ENCODE measurements around the gene TECR. TPM values are rescaled to one million over a fixed set of nuclear protein-coding genes. Genes with fewer than 3 reads are reported as not detected.
"Not testable (repeated sequence)": the region's sequence is repeated elsewhere in the genome, so short reads cannot be mapped to it uniquely, and the experiment has no call there.

TECR gene
- total and polyA plus RNA-seq, 7 experiments from 2014 or later = 123 to 325 (median 207) TPM

GRCh38 chr19:14504575-14504974, 24.8 kb upstream of the TECR start:
- H3K4me1 ChIP-seq (ENCODE audit: control insufficient read depth in 2 of 2, insufficient read depth in 2 of 2, low read length in 2 of 2) = peaks cover 29 to 49% of the 10 kb centered on the region in 2 donors
- H3K36me3 ChIP-seq (ENCODE audit: control insufficient read depth in 2 of 3, insufficient read depth in 3 of 3, low read length in 3 of 3); H3K4me3 ChIP-seq (ENCODE audit: low read length); H3K9me3 Mint-ChIP-seq; H3K9me3 ChIP-seq (ENCODE audit: control insufficient read depth in 2 of 3, low read length in 3 of 3); ATAC-seq; H3K36me3 Mint-ChIP-seq; intact Hi-C loops (cut with micrococcal nuclease); H3K27ac ChIP-seq (ENCODE audit: low read depth, low read length); H3K27me3 Mint-ChIP-seq; H3K27me3 ChIP-seq (ENCODE audit: control insufficient read depth in 2 of 2, insufficient read depth in 2 of 2, low read length in 2 of 2); DNase-seq: not testable (repeated sequence)
- H3K4me3 Mint-ChIP-seq = peak overlapping the region in 2 of 10 donors; percentile 11 to 61
- H3K4me1 Mint-ChIP-seq = peaks cover 36 to 71% (median 61%) of the 10 kb centered on the region in 7 donors
- H3K27ac Mint-ChIP-seq = peak overlapping the region in 7 of 9 donors; percentile 48 to 99 (median 92)
- ChIA-PET POLR2A (interaction anchor here (0.8 to 34.0 kb wide), 8 partner anchors 8 to 69 kb away, joined by 3 to 1101 read pairs (median 4); partner anchors contain the start of genes DNAJB1, GIPC1 and TECR), CTCF (interaction anchor here (0.7 to 4.6 kb wide), 9 partner anchors 9 to 1760 kb away, joined by 3 to 73 read pairs (median 5); partner anchors contain the start of genes DNAJB1 and GIPC1)

- Mint-ChIP-seq H3K36me3 (no peaks in the 10 kb centered on the region), H3K27me3 (peaks cover 0 to 7% (median 0%) of the 10 kb centered on the region in 5 donors), H3K4me1 (peaks cover 42 to 77% (median 68%) of the 10 kb centered on the region in 7 donors), H3K9me3 (peaks cover 0 to 3% (median 0%) of the 10 kb centered on the region in 11 donors), H3K4me3 (peak overlapping the region; percentile 13 to 84 (median 65)), H3K27ac (peak overlapping the region; percentile 96 to 100 (median 97))
- H3K27me3 ChIP-seq (ENCODE audit: control insufficient read depth in 2 of 2, insufficient read depth in 2 of 2, low read length in 2 of 2) = no peaks in the 10 kb centered on the region
- DNase-seq (peak; percentile 62 to 79 (median 71)), ATAC-seq (peak; percentile 68)
- H3K27ac ChIP-seq (ENCODE audit: low read depth, low read length) = peak overlapping the region; percentile 70
- POLR2A ChIA-PET = interaction anchor here (0.6 to 34.0 kb wide), 15 partner anchors 8 to 1860 kb away, joined by 3 to 1101 read pairs (median 4); partner anchors contain the start of genes DNAJB1, GIPC1, NDUFB7 and TECR
- H3K4me1 ChIP-seq (ENCODE audit: control insufficient read depth in 2 of 2, insufficient read depth in 2 of 2, low read length in 2 of 2) = peaks cover 29 to 50% of the 10 kb centered on the region in 2 donors
- no peak overlapping the region for H3K4me3 ChIP-seq (ENCODE audit: low read length)
- H3K36me3 ChIP-seq (ENCODE audit: control insufficient read depth in 2 of 3, insufficient read depth in 3 of 3, low read length in 3 of 3) = no peaks in the 10 kb centered on the region
- CTCF ChIA-PET = interaction anchor here (0.6 to 4.6 kb wide), 17 partner anchors 8 to 1761 kb away, joined by 3 to 73 read pairs (median 5); partner anchors contain the start of genes DNAJB1, GIPC1 and NDUFB7
- no peaks in the 10 kb centered on the region for H3K9me3 ChIP-seq (ENCODE audit: control insufficient read depth in 2 of 3, low read length in 3 of 3)
- intact Hi-C loops (cut with micrococcal nuclease) = loop anchor here (1.0 to 5.0 kb wide), 6 partner anchors 9 to 138 kb away; partner anchors contain the start of genes DDX39A (in 1 of the 2), GIPC1 (in 1 of the 2) and NDUFB7 (in 1 of the 2)
Measured at GRCh38 chr19:14505488-14506239, 23.7 kb upstream of the TECR start.

GRCh38 chr19:14507704-14508542, 21.5 kb upstream of the TECR start:
- ATAC-seq (peak; percentile 28), DNase-seq (peak in 1 of 9 donors; percentile 33)
- Histone ChIP-seq H3K27ac (ENCODE audit: low read depth, low read length) (peak overlapping the region; percentile 70), H3K36me3 (ENCODE audit: control insufficient read depth in 2 of 3, insufficient read depth in 3 of 3, low read length in 3 of 3) (no peaks in the 10 kb centered on the region), H3K4me3 (ENCODE audit: low read length) (no peak overlapping the region), H3K27me3 (ENCODE audit: control insufficient read depth in 2 of 2, insufficient read depth in 2 of 2, low read length in 2 of 2) (no peaks in the 10 kb centered on the region), H3K4me1 (ENCODE audit: control insufficient read depth in 2 of 2, insufficient read depth in 2 of 2, low read length in 2 of 2) (peaks cover 29 to 50% of the 10 kb centered on the region in 2 donors), H3K9me3 (ENCODE audit: control insufficient read depth in 2 of 3, low read length in 3 of 3) (no peaks in the 10 kb centered on the region)
- peaks cover 0 to 7% (median 0%) of the 10 kb centered on the region in 5 donors for H3K27me3 Mint-ChIP-seq
- H3K9me3 Mint-ChIP-seq = peaks cover 0 to 3% (median 0%) of the 10 kb centered on the region in 11 donors
- intact Hi-C loops (cut with micrococcal nuclease) = loop anchor here (1.0 to 5.0 kb wide), 5 partner anchors 10 to 141 kb away; partner anchors contain the start of genes DNAJB1 (in 2 of the 2), TECR (in 2 of the 2) and DDX39A (in 1 of the 2)
- POLR2A ChIA-PET = interaction anchor here (0.7 to 34.0 kb wide), 5 partner anchors 12 to 342 kb away, joined by 3 to 1101 read pairs (median 29); partner anchors contain the start of genes DNAJB1, GIPC1 and TECR
- CTCF ChIA-PET = interaction anchor here (1.9 to 4.6 kb wide), 4 partner anchors 11 to 64 kb away, joined by 5 to 73 read pairs (median 22); partner anchors contain the start of genes DNAJB1, GIPC1 and NDUFB7
- H3K4me3 Mint-ChIP-seq = peak overlapping the region; percentile 54 to 81 (median 75)
- no peaks in the 10 kb centered on the region for H3K36me3 Mint-ChIP-seq
- peak overlapping the region; percentile 96 to 100 (median 97) for H3K27ac Mint-ChIP-seq
- H3K4me1 Mint-ChIP-seq = peaks cover 51 to 83% (median 72%) of the 10 kb centered on the region in 7 donors

GRCh38 chr19:14510311-14511228, 18.8 kb upstream of the TECR start:
- Histone ChIP-seq H3K4me1 (ENCODE audit: control insufficient read depth in 2 of 2, insufficient read depth in 2 of 2, low read length in 2 of 2) (peaks cover 37 to 44% of the 10 kb centered on the region in 2 donors), H3K27me3 (ENCODE audit: control insufficient read depth in 2 of 2, insufficient read depth in 2 of 2, low read length in 2 of 2) (no peaks in the 10 kb centered on the region), H3K27ac (ENCODE audit: low read depth, low read length) (no peak overlapping the region), H3K4me3 (ENCODE audit: low read length) (no peak overlapping the region), H3K9me3 (ENCODE audit: control insufficient read depth in 2 of 3, low read length in 3 of 3) (no peaks in the 10 kb centered on the region), H3K36me3 (ENCODE audit: control insufficient read depth in 2 of 3, insufficient read depth in 3 of 3, low read length in 3 of 3) (peaks cover 5 to 19% (median 14%) of the 10 kb centered on the region in 3 experiments)
- Mint-ChIP-seq H3K9me3 (peaks cover 0 to 3% (median 0%) of the 10 kb centered on the region in 11 donors), H3K4me3 (peak overlapping the region in 1 of 10 donors; percentile 8), H3K27ac (peak overlapping the region; percentile 38 to 97 (median 66)), H3K27me3 (no peaks in the 10 kb centered on the region), H3K4me1 (peaks cover 47 to 83% (median 70%) of the 10 kb centered on the region in 7 donors), H3K36me3 (peaks cover 5 to 15% (median 11%) of the 10 kb centered on the region in 5 donors)
- ATAC-seq (peak; percentile 2), DNase-seq (no peak)
- ChIA-PET CTCF (interaction anchor here (0.6 to 2.0 kb wide), 7 partner anchors 8 to 94 kb away, joined by 3 to 7 read pairs (median 4); partner anchors contain the start of gene DNAJB1), POLR2A (interaction anchor here (0.7 to 34.0 kb wide), 5 partner anchors 15 to 405 kb away, joined by 3 to 1101 read pairs (median 5); partner anchors contain the start of genes DNAJB1, GIPC1 and TECR)
- intact Hi-C loops (cut with micrococcal nuclease) = no loop called here

- intact Hi-C loops (cut with micrococcal nuclease) = no loop called here
- H3K27me3 ChIP-seq (ENCODE audit: control insufficient read depth in 2 of 2, insufficient read depth in 2 of 2, low read length in 2 of 2) = no peaks in the 10 kb centered on the region
- peaks cover 12 to 26% (median 21%) of the 10 kb centered on the region in 3 experiments for H3K36me3 ChIP-seq (ENCODE audit: control insufficient read depth in 2 of 3, insufficient read depth in 3 of 3, low read length in 3 of 3)
- DNase-seq (no peak), ATAC-seq (no peak)
- no peaks in the 10 kb centered on the region for H3K9me3 ChIP-seq (ENCODE audit: control insufficient read depth in 2 of 3, low read length in 3 of 3)
- H3K27ac ChIP-seq (ENCODE audit: low read depth, low read length) = no peak overlapping the region
- Mint-ChIP-seq H3K4me1 (peaks cover 47 to 83% (median 70%) of the 10 kb centered on the region in 7 donors), H3K27me3 (no peaks in the 10 kb centered on the region), H3K4me3 (peak overlapping the region in 1 of 10 donors; percentile 15), H3K27ac (peak overlapping the region in 5 of 9 donors; percentile 43 to 97 (median 70)), H3K9me3 (peaks cover 0 to 3% (median 0%) of the 10 kb centered on the region in 11 donors), H3K36me3 (peaks cover 5 to 21% (median 18%) of the 10 kb centered on the region in 5 donors)
- H3K4me3 ChIP-seq (ENCODE audit: low read length) = no peak overlapping the region
- ChIA-PET CTCF (interaction anchor here (1.5 to 2.0 kb wide), 2 partner anchors 12 to 46 kb away, joined by 5 to 7 read pairs; no protein-coding TSS in a partner anchor), POLR2A (interaction anchor here (1.7 to 34.0 kb wide), 2 partner anchors 16 to 20 kb away, joined by 5 to 1101 read pairs; partner anchors contain the start of genes DNAJB1, GIPC1 and TECR)
- H3K4me1 ChIP-seq (ENCODE audit: control insufficient read depth in 2 of 2, insufficient read depth in 2 of 2, low read length in 2 of 2) = peaks cover 37 to 44% of the 10 kb centered on the region in 2 donors
Measured at GRCh38 chr19:14511229-14511593, 18.2 kb upstream of the TECR start.

Measured in naive thymus-derived CD4-positive, alpha-beta T cell (primary cell).